GM23338 (cell line): ENCODE data around the gene EVC2. TPM values are rescaled to one million over a fixed set of nuclear protein-coding genes. Genes with fewer than 3 reads are reported as not detected.

Source experiments
- ATAC-seq: fragments of 200-7000 bp; cut with Tn5 transposase; 3 replicates; pipeline ENCODE4 v1.9.1; 2020
- DNase-seq: peaks from one replicate; pipeline ENCODE4 v3.0.0-alpha.2; 2015; ENCODE audit warnings: low spot score
- H2AFZ ChIP-seq: fragments of 200-600 bp; sonication (generic); 2 replicates; pipeline ENCODE4 v1.8.0; 2016; ENCODE audit warnings: antibody characterized with exemption, mild to moderate bottlenecking, moderate library complexity
- H3F3A ChIP-seq: fragments of 200-600 bp; sonication (generic); replicated peaks from 2 replicates; pipeline ENCODE4 v1.8.0; 2017; ENCODE audit warnings: antibody characterized with exemption, mixed run types, low read depth
- H3K27ac ChIP-seq: fragments of 200-600 bp; sonication (generic); 2 replicates; pipeline ENCODE4 v1.6.1; 2016; ENCODE audit warnings: low read depth
- H3K27me3 ChIP-seq: fragments of 200-600 bp; sonication (generic); 2 replicates; pipeline ENCODE4 v1.8.0; 2016; ENCODE audit warnings: mild to moderate bottlenecking, mixed run types, moderate library complexity; ENCODE audit not compliant: insufficient read depth
- H3K36me3 ChIP-seq: fragments of 200-600 bp; sonication (generic); 2 replicates; pipeline ENCODE4 v1.8.0; 2016; ENCODE audit warnings: mild to moderate bottlenecking; ENCODE audit not compliant: insufficient read depth
- H3K4me1 ChIP-seq: fragments of 200-600 bp; sonication (generic); 2 replicates; pipeline ENCODE4 v1.8.0; 2016; ENCODE audit warnings: mild to moderate bottlenecking, moderate library complexity; ENCODE audit not compliant: insufficient read depth
- H3K4me2 ChIP-seq: fragments of 200-600 bp; sonication (generic); 2 replicates; pipeline ENCODE4 v1.7.1; 2017; ENCODE audit warnings: mixed run types
- H3K4me3 ChIP-seq: fragments of 200-600 bp; sonication (generic); 2 replicates; pipeline ENCODE4 v1.6.1; 2016; ENCODE audit warnings: mixed run types
- H3K79me2 ChIP-seq: fragments of 200-600 bp; sonication (generic); replicated peaks from 2 replicates; pipeline ENCODE4 v1.8.0; 2017; ENCODE audit warnings: mild to moderate bottlenecking; ENCODE audit not compliant: insufficient read depth
- H3K9me2 ChIP-seq: fragments of 200-600 bp; sonication (generic); 2 replicates; pipeline ENCODE4 v1.8.0; 2017; ENCODE audit not compliant: insufficient read depth
- H4K20me1 ChIP-seq: fragments of 200-600 bp; sonication (generic); replicated peaks from 2 replicates; pipeline ENCODE4 v1.8.0; 2017; ENCODE audit warnings: mild to moderate bottlenecking; ENCODE audit not compliant: insufficient read depth
- H3K27ac Mint-ChIP-seq: 2 replicates; pipeline ENCODE4 v1.8.0; 2020; ENCODE audit warnings: inconsistent platforms, mild to moderate bottlenecking, moderate library complexity, mixed read lengths
- H3K27me3 Mint-ChIP-seq: 3 replicates; pipeline ENCODE4 v1.8.0; 2022; ENCODE audit warnings: low read depth, mild to moderate bottlenecking, moderate library complexity, mixed read lengths, inconsistent platforms; ENCODE audit not compliant: insufficient read depth, poor library complexity
- H3K36me3 Mint-ChIP-seq: 3 replicates; pipeline ENCODE4 v1.8.0; 2021; ENCODE audit warnings: low read depth, mild to moderate bottlenecking, inconsistent platforms, moderate library complexity, mixed read lengths
- H3K4me1 Mint-ChIP-seq: 3 replicates; pipeline ENCODE4 v1.8.0; 2020; ENCODE audit warnings: mild to moderate bottlenecking, inconsistent platforms, mixed read lengths
- H3K4me3 Mint-ChIP-seq: 3 replicates; pipeline ENCODE4 v1.8.0; 2021; ENCODE audit warnings: moderate library complexity, mild to moderate bottlenecking, inconsistent platforms, mixed read lengths
- H3K9me3 Mint-ChIP-seq: 3 replicates; pipeline ENCODE4 v1.8.0; 2020; ENCODE audit warnings: moderate library complexity, mild to moderate bottlenecking, inconsistent platforms, mixed read lengths
- CREB1 ChIP-seq: fragments of 250-450 bp; sonication (Bioruptor Pico); IDR thresholded peaks from 2 replicates; pipeline ENCODE4 v1.5.0; 2020; ENCODE audit warnings: low read depth, mild to moderate bottlenecking, moderate library complexity
- EZH2 ChIP-seq: fragments of 200-600 bp; sonication (generic); IDR thresholded peaks from one replicate; pipeline ENCODE4 v1.8.0; 2017; ENCODE audit warnings: antibody characterized with exemption, mild to moderate bottlenecking, low read depth; ENCODE audit not compliant: unreplicated experiment
- EZH2phosphoT487 ChIP-seq: fragments of 200-600 bp; sonication (generic); IDR thresholded peaks from one replicate; pipeline ENCODE4 v1.8.1; 2018; ENCODE audit warnings: antibody characterized with exemption; ENCODE audit not compliant: unreplicated experiment
- JUNB ChIP-seq: IDR thresholded peaks from one replicate; pipeline ENCODE4 v1.6.1; 2016; ENCODE audit warnings: antibody characterized with exemption; ENCODE audit not compliant: unreplicated experiment
- NANOG ChIP-seq: IDR thresholded peaks from 2 replicates; pipeline ENCODE4 v1.6.1; 2016; ENCODE audit warnings: antibody characterized with exemption, borderline replicate concordance
- POLR2AphosphoS5 ChIP-seq: IDR thresholded peaks from 2 replicates; pipeline ENCODE4 v1.6.1; 2016; ENCODE audit warnings: antibody characterized with exemption, low read depth
- STAT1 ChIP-seq: IDR thresholded peaks from one replicate; pipeline ENCODE4 v1.6.1; 2016; ENCODE audit warnings: antibody characterized with exemption; ENCODE audit not compliant: unreplicated experiment
- ZNF114 ChIP-seq: fragments of 250-450 bp; sonication (Bioruptor Pico); IDR thresholded peaks from 2 replicates; pipeline ENCODE4 v1.5.0; 2020; ENCODE audit warnings: mild to moderate bottlenecking, moderate library complexity
- ZNF331 ChIP-seq: fragments of 250-450 bp; sonication (Bioruptor Pico); IDR thresholded peaks from 2 replicates; pipeline ENCODE4 v1.5.0; 2020; ENCODE audit warnings: low read depth, mild to moderate bottlenecking, moderate library complexity
- polyA plus RNA-seq: library from polyadenylated mRNA; unstranded; fragments of >200 nt; fragmentation: Nextera tagmentation; extraction: Ambion mirVana; gene quantifications from 2 replicates; pipeline ENCODE4 v1.2.1, GENCODE V29; 2016
- total RNA-seq: library from RNA; depleted of rRNA; stranded (reverse); fragments of >200 nt; shearing (Covaris generic); gene quantifications from 2 replicates; pipeline ENCODE4 v1.2.3, GENCODE V29; 2014
- TF ChIP-seq, protein P1 (sequence below): IDR thresholded peaks from one replicate; pipeline ENCODE4 v1.6.1; 2018; ENCODE audit warnings: antibody characterized with exemption; ENCODE audit not compliant: unreplicated experiment
- TF ChIP-seq, protein P2 (sequence below): IDR thresholded peaks from 2 replicates; pipeline ENCODE4 v1.6.1; 2016; ENCODE audit warnings: antibody characterized with exemption
- TF ChIP-seq, protein P3 (sequence below): fragments of 250-450 bp; sonication (Bioruptor Pico); IDR thresholded peaks from 2 replicates; pipeline ENCODE4 v1.5.0; 2020; ENCODE audit warnings: mild to moderate bottlenecking, moderate library complexity
- TF ChIP-seq, protein P4 (sequence below), 2 experiments: fragments of 200-600 bp in 1 of 2; sonication (generic) in 1 of 2; conservative IDR thresholded peaks; 2 replicates each; pipeline versions ENCODE4 v1.5.1 to v1.6.1; 2016 to 2017; ENCODE audit warnings: antibody characterized with exemption in 2 of 2, low read depth in 2 of 2, mild to moderate bottlenecking in 2 of 2, moderate library complexity in 1 of 2

EVC2 gene
- total and polyA plus RNA-seq, 2 experiments from 2014 or later, result 3.4 to 11.5 TPM

DNA sequence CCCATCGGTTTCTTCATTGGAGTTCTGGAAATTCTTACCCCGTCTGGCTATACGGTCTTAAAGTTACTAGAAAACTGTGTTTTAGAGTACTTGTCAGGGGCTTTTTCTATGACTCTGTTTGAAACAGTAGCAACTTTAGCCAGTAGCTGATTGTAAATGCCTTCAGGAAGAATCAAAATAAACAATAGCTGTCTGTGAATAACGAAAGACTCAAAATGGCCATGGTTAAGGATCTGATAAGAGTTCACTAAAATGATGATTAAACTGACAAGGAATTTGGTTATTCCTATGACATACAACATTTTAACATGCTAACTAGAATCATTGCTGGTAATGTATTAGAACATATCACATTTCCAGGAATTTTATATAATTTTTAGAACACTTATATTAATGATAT lies 191.0 kb downstream of the EVC2 start:
- Mint-ChIP-seq H3K27me3 (no peaks in the 10 kb centered on the region), H3K4me1 (no peaks in the 10 kb centered on the region), H3K27ac (no peak overlapping the region), H3K36me3 (peaks cover 35% of the 10 kb centered on the region), H3K4me3 (no peak overlapping the region), H3K9me3 (peaks cover 69% of the 10 kb centered on the region)
- no peaks in the 10 kb centered on the region for H4K20me1 ChIP-seq
- H3K9me2 ChIP-seq, result 0 out of 2 replicates have a peak, but pooled peaks cover 5% of the 10 kb centered on the region
- H3F3A ChIP-seq, result no peaks in the 10 kb centered on the region
- no peak overlapping the region for H3K4me3 ChIP-seq
- no peak overlapping the region for H3K27ac ChIP-seq
- no peak overlapping the region for H3K4me2 ChIP-seq
- no peaks in the 10 kb centered on the region for H3K27me3 ChIP-seq
- TF ChIP-seq, protein P1, sequence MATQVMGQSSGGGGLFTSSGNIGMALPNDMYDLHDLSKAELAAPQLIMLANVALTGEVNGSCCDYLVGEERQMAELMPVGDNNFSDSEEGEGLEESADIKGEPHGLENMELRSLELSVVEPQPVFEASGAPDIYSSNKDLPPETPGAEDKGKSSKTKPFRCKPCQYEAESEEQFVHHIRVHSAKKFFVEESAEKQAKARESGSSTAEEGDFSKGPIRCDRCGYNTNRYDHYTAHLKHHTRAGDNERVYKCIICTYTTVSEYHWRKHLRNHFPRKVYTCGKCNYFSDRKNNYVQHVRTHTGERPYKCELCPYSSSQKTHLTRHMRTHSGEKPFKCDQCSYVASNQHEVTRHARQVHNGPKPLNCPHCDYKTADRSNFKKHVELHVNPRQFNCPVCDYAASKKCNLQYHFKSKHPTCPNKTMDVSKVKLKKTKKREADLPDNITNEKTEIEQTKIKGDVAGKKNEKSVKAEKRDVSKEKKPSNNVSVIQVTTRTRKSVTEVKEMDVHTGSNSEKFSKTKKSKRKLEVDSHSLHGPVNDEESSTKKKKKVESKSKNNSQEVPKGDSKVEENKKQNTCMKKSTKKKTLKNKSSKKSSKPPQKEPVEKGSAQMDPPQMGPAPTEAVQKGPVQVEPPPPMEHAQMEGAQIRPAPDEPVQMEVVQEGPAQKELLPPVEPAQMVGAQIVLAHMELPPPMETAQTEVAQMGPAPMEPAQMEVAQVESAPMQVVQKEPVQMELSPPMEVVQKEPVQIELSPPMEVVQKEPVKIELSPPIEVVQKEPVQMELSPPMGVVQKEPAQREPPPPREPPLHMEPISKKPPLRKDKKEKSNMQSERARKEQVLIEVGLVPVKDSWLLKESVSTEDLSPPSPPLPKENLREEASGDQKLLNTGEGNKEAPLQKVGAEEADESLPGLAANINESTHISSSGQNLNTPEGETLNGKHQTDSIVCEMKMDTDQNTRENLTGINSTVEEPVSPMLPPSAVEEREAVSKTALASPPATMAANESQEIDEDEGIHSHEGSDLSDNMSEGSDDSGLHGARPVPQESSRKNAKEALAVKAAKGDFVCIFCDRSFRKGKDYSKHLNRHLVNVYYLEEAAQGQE, result no peak
- no peak for TF ChIP-seq ZNF114 (CRISPR knock-in tag)
- no peak for TF ChIP-seq STAT1
- TF ChIP-seq, protein P2, sequence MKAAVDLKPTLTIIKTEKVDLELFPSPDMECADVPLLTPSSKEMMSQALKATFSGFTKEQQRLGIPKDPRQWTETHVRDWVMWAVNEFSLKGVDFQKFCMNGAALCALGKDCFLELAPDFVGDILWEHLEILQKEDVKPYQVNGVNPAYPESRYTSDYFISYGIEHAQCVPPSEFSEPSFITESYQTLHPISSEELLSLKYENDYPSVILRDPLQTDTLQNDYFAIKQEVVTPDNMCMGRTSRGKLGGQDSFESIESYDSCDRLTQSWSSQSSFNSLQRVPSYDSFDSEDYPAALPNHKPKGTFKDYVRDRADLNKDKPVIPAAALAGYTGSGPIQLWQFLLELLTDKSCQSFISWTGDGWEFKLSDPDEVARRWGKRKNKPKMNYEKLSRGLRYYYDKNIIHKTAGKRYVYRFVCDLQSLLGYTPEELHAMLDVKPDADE, result no peak
- TF ChIP-seq CREB1 (CRISPR knock-in tag), result no peak
- TF ChIP-seq ZNF331, result no peak
- TF ChIP-seq EZH2phosphoT487, result no peak
- TF ChIP-seq, protein P3, sequence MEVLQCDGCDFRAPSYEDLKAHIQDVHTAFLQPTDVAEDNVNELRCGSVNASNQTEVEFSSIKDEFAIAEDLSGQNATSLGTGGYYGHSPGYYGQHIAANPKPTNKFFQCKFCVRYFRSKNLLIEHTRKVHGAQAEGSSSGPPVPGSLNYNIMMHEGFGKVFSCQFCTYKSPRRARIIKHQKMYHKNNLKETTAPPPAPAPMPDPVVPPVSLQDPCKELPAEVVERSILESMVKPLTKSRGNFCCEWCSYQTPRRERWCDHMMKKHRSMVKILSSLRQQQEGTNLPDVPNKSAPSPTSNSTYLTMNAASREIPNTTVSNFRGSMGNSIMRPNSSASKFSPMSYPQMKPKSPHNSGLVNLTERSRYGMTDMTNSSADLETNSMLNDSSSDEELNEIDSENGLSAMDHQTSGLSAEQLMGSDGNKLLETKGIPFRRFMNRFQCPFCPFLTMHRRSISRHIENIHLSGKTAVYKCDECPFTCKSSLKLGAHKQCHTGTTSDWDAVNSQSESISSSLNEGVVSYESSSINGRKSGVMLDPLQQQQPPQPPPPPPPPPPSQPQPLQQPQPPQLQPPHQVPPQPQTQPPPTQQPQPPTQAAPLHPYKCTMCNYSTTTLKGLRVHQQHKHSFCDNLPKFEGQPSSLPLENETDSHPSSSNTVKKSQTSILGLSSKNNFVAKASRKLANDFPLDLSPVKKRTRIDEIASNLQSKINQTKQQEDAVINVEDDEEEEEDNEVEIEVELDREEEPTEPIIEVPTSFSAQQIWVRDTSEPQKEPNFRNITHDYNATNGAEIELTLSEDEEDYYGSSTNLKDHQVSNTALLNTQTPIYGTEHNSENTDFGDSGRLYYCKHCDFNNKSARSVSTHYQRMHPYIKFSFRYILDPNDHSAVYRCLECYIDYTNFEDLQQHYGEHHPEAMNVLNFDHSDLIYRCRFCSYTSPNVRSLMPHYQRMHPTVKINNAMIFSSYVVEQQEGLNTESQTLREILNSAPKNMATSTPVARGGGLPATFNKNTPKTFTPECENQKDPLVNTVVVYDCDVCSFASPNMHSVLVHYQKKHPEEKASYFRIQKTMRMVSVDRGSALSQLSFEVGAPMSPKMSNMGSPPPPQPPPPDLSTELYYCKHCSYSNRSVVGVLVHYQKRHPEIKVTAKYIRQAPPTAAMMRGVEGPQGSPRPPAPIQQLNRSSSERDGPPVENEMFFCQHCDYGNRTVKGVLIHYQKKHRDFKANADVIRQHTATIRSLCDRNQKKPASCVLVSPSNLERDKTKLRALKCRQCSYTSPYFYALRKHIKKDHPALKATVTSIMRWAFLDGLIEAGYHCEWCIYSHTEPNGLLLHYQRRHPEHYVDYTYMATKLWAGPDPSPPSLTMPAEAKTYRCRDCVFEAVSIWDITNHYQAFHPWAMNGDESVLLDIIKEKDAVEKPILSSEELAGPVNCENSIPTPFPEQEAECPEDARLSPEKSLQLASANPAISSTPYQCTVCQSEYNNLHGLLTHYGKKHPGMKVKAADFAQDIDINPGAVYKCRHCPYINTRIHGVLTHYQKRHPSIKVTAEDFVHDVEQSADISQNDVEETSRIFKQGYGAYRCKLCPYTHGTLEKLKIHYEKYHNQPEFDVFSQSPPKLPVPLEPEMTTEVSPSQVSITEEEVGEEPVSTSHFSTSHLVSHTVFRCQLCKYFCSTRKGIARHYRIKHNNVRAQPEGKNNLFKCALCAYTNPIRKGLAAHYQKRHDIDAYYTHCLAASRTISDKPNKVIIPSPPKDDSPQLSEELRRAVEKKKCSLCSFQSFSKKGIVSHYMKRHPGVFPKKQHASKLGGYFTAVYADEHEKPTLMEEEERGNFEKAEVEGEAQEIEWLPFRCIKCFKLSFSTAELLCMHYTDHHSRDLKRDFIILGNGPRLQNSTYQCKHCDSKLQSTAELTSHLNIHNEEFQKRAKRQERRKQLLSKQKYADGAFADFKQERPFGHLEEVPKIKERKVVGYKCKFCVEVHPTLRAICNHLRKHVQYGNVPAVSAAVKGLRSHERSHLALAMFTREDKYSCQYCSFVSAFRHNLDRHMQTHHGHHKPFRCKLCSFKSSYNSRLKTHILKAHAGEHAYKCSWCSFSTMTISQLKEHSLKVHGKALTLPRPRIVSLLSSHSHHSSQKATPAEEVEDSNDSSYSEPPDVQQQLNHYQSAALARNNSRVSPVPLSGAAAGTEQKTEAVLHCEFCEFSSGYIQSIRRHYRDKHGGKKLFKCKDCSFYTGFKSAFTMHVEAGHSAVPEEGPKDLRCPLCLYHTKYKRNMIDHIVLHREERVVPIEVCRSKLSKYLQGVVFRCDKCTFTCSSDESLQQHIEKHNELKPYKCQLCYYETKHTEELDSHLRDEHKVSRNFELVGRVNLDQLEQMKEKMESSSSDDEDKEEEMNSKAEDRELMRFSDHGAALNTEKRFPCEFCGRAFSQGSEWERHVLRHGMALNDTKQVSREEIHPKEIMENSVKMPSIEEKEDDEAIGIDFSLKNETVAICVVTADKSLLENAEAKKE (CRISPR knock-in tag), result no peak
- TF ChIP-seq EZH2, result no peak
- no peak for TF ChIP-seq POLR2AphosphoS5
- TF ChIP-seq, protein P4, sequence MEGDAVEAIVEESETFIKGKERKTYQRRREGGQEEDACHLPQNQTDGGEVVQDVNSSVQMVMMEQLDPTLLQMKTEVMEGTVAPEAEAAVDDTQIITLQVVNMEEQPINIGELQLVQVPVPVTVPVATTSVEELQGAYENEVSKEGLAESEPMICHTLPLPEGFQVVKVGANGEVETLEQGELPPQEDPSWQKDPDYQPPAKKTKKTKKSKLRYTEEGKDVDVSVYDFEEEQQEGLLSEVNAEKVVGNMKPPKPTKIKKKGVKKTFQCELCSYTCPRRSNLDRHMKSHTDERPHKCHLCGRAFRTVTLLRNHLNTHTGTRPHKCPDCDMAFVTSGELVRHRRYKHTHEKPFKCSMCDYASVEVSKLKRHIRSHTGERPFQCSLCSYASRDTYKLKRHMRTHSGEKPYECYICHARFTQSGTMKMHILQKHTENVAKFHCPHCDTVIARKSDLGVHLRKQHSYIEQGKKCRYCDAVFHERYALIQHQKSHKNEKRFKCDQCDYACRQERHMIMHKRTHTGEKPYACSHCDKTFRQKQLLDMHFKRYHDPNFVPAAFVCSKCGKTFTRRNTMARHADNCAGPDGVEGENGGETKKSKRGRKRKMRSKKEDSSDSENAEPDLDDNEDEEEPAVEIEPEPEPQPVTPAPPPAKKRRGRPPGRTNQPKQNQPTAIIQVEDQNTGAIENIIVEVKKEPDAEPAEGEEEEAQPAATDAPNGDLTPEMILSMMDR (conservative IDR thresholded peaks at IDR 0.05; ENCODE audit: low read depth in 2 of 2), result no peak
- no peak for TF ChIP-seq NANOG
- no peak for TF ChIP-seq JUNB
- H2AFZ ChIP-seq, result no peak overlapping the region
- no peaks in the 10 kb centered on the region for H3K4me1 ChIP-seq
- no peaks in the 10 kb centered on the region for H3K79me2 ChIP-seq
- ATAC-seq, result no peak
- no peak for DNase-seq
- H3K36me3 ChIP-seq, result no peaks in the 10 kb centered on the region
